HepG2 (cell line): Measurements from ENCODE around the gene RXFP1. TPM values are rescaled to one million over a fixed set of nuclear protein-coding genes. Genes with fewer than 3 reads are reported as not detected.

Experiments used
- ATAC-seq: fragments of 200-7000 bp; cut with Tn5 transposase; 3 replicates; pipeline ENCODE4 v1.9.1; 2020; ENCODE audit warnings: mild to moderate bottlenecking, moderate library complexity
- BruUV-seq: library from RNA; stranded (reverse); fragments of 400-500 nt; replicated peaks from 2 replicates; lab custom pipeline; 2021; lab: Mats Ljungman, UMichigan
- CTCF ChIA-PET: fragments of 300-600 bp; formaldehyde crosslinking; extraction: SDS; loops from one replicate; lab custom pipeline; 2021; ENCODE audit warnings: low total read pairs, inconsistent platforms, low intra/inter-chr PET ratio; lab: Yijun Ruan, JAX
- POLR2A ChIA-PET: fragments of 350-600 bp; sonication (Branson Sonifier 250); formaldehyde crosslinking; loops from one replicate; lab custom pipeline; 2020; ENCODE audit warnings: antibody characterized with exemption, inconsistent platforms; lab: Yijun Ruan, JAX
- DNase-seq: peaks from one replicate; pipeline ENCODE4 v3.0.0-alpha.2; 2015; ENCODE audit warnings: low spot score
- FAIRE-seq: peaks from 3 replicates; lab custom pipeline; 2011; peaks lifted over from hg19 to GRCh38; lab: Jason Lieb, UNC
- H2AFZ ChIP-seq: one replicate; pipeline ENCODE4 v1.6.1; 2011; ENCODE audit warnings: low read length, inconsistent platforms
- H3K27ac ChIP-seq: fragments of 300-600 bp; 3 replicates; pipeline ENCODE4 v1.8.0; 2011; ENCODE audit warnings: mixed run types, mild to moderate bottlenecking, mixed read lengths, low read length, inconsistent platforms; ENCODE audit not compliant: insufficient read depth; ENCODE audit errors: extremely low read length
- H3K27me3 ChIP-seq, 2 experiments: fragments of 200-600 bp in 1 of 2; 2 replicates in 1 of 2; 3 replicates in 1 of 2; pipeline versions ENCODE4 v1.6.0 to v1.8.0; 2011; ENCODE audit warnings: low read length in 2 of 2, mild to moderate bottlenecking in 2 of 2, moderate library complexity in 2 of 2, inconsistent platforms in 1 of 2; ENCODE audit not compliant: insufficient read depth in 2 of 2, control insufficient read depth in 1 of 2
- H3K36me3 ChIP-seq, 2 experiments: fragments of 200-600 bp in 1 of 2; replicated peaks in 1 of 2; 2 replicates in 1 of 2; 3 replicates in 1 of 2; pipeline versions ENCODE4 v1.5.1 to v1.8.0; 2011; ENCODE audit warnings: low read length in 2 of 2, inconsistent platforms in 1 of 2; ENCODE audit not compliant: insufficient read depth in 2 of 2, control insufficient read depth in 1 of 2
- H3K4me1 ChIP-seq: 2 replicates; pipeline ENCODE4 v1.5.1; 2012; ENCODE audit warnings: low read length, inconsistent platforms; ENCODE audit not compliant: insufficient read depth
- H3K4me2 ChIP-seq: 2 replicates; pipeline ENCODE4 v1.6.0; 2011; ENCODE audit warnings: low read depth, low read length, inconsistent platforms
- H3K4me3 ChIP-seq, 3 experiments: fragments of 200-600 bp in 1 of 3; sonication (generic), shearing (Covaris generic) in 1 of 3; replicated peaks in 1 of 3; 2 replicates each; pipeline ENCODE4 v1.5.1; 2011 to 2016; ENCODE audit warnings: low read length in 3 of 3, inconsistent platforms in 2 of 3, low read depth in 2 of 3, mild to moderate bottlenecking in 2 of 3, control low read depth in 1 of 3, mixed read lengths in 1 of 3; ENCODE audit not compliant: insufficient read depth in 1 of 3
- H3K79me2 ChIP-seq: one replicate; pipeline ENCODE4 v1.6.1; 2011; ENCODE audit warnings: low read length, inconsistent platforms; ENCODE audit not compliant: insufficient read depth
- H3K9ac ChIP-seq: 2 replicates; pipeline ENCODE4 v1.6.0; 2011; ENCODE audit warnings: mild to moderate bottlenecking, low read depth, low read length, inconsistent platforms; ENCODE audit not compliant: insufficient read depth
- H3K9me3 ChIP-seq: 2 replicates; pipeline ENCODE4 v1.5.1; 2012; ENCODE audit warnings: mild to moderate bottlenecking, low read length
- H4K20me1 ChIP-seq: 2 replicates; pipeline ENCODE4 v1.6.0; 2011; ENCODE audit warnings: inconsistent platforms, mild to moderate bottlenecking, low read length, moderate library complexity; ENCODE audit not compliant: insufficient read depth
- KAT2B ChIP-seq: fragments of 150-350 bp; IDR thresholded peaks from 2 replicates; pipeline ENCODE4 v1.6.1; 2014; ENCODE audit warnings: low read depth, low read length, borderline replicate concordance
- RELA ChIP-seq: sonication (generic); formaldehyde crosslinking; IDR thresholded peaks from 2 replicates; pipeline ENCODE4 v1.4.0; 2020; ENCODE audit warnings: missing genetic modification reagents
- SMAD1 ChIP-seq: sonication (generic); formaldehyde crosslinking; IDR thresholded peaks from 2 replicates; pipeline ENCODE4 v1.4.0; 2020; ENCODE audit warnings: missing genetic modification reagents, low read depth, mild to moderate bottlenecking, borderline replicate concordance
- SNAPC5 ChIP-seq: sonication (generic); formaldehyde crosslinking; IDR thresholded peaks from 2 replicates; pipeline ENCODE4 v1.8.1; 2023; ENCODE audit warnings: mild to moderate bottlenecking, missing genetic modification reagents, borderline replicate concordance
- TCF7 ChIP-seq: sonication (generic); IDR thresholded peaks from 2 replicates; pipeline ENCODE4 v1.6.1; 2016; ENCODE audit warnings: antibody characterized with exemption, low read depth
- ZMYM3 ChIP-seq: sonication (generic); formaldehyde crosslinking; IDR thresholded peaks from 2 replicates; pipeline ENCODE4 v1.5.1; 2020; ENCODE audit warnings: mild to moderate bottlenecking, missing genetic modification reagents
- ZNF609 ChIP-seq: sonication (generic); formaldehyde crosslinking; IDR thresholded peaks from 2 replicates; pipeline ENCODE4 v1.4.0; 2020; ENCODE audit warnings: mild to moderate bottlenecking, missing genetic modification reagents, borderline replicate concordance
- ZNF713 ChIP-seq: sonication (generic); formaldehyde crosslinking; IDR thresholded peaks from 2 replicates; pipeline ENCODE4 v1.4.0; 2020; ENCODE audit warnings: mild to moderate bottlenecking, missing genetic modification reagents
- ZNF75D ChIP-seq: sonication (generic); formaldehyde crosslinking; IDR thresholded peaks from 2 replicates; pipeline ENCODE4 v1.8.1; 2023; ENCODE audit warnings: missing genetic modification reagents, mild to moderate bottlenecking, borderline replicate concordance
- ZNF775 ChIP-seq: sonication (generic); formaldehyde crosslinking; IDR thresholded peaks from 2 replicates; pipeline ENCODE4 v1.4.0; 2020; ENCODE audit warnings: missing genetic modification reagents, mild to moderate bottlenecking, moderate library complexity, borderline replicate concordance
- WGBS: methylation state at CpG from one replicate; pipeline ENCODE4 v1.1.6; 2017; ENCODE audit warnings: low lambda C conversion rate; 5-methylcytosine and 5-hydroxymethylcytosine counted together
- in situ Hi-C: cut with HindIII; loops from 2 replicates; pipeline ENCODE4 v1.10.0; 2017; ENCODE audit warnings: low pct_unique_long_range_greater_than_20kb; ENCODE audit not compliant: extremely low pct_ligation_motif_present
- intact Hi-C: fragments of 100-400 bp; cut with micrococcal nuclease; formaldehyde crosslinking; loops from one replicate; pipeline ENCODE4 v1.10.0; 2022; ENCODE audit not compliant: unreplicated experiment
- polyA plus RNA-seq, 8 experiments: library from polyadenylated mRNA; depleted of rRNA in 3 of 8; stranded (reverse) in 7 of 8; unstranded in 1 of 8; fragments of >200 nt; fragmentation: Illumina TruSeq in 4 of 8; extraction: Trizol in 4 of 8; gene quantifications; 2 replicates each; pipeline versions ENCODE4 v1.2.1 to v1.2.3, GENCODE V29; 2011 to 2016; ENCODE audit warnings: low read depth in 4 of 8, missing spikeins in 1 of 8, mixed read lengths in 1 of 8; ENCODE audit not compliant: insufficient read depth in 1 of 8
- total RNA-seq, 5 experiments: library from RNA; depleted of rRNA; stranded (reverse); fragments of >200 nt; fragmentation: Illumina TruSeq; extraction: Trizol; gene quantifications; 2 replicates each; pipeline ENCODE4 v1.2.3, GENCODE V29; 2016; ENCODE audit warnings: low read depth in 1 of 5

RXFP1 gene
- total and polyA plus RNA-seq, 2 of the 13 experiments (the other 11 are each of a cell fraction or from before 2014, with no cell fraction given): not detected

- WGBS: 74% methylated on average over 5 of the region's 5 CpGs
Observed at GRCh38 chr4:158676076-158676475, 154.4 kb downstream of the RXFP1 start.

More at GRCh38 chr4:158676076-158676475, 154.4 kb downstream of the RXFP1 start:
- Histone ChIP-seq H3K9ac (no peak overlapping the region), H3K27ac (no peak overlapping the region), H3K4me1 (peaks cover 13% of the 10 kb centered on the region), H4K20me1 (no peaks in the 10 kb centered on the region), H3K79me2 (no peaks in the 10 kb centered on the region), H3K36me3 (no peaks in the 10 kb centered on the region), H2AFZ (no peak overlapping the region), H3K4me2 (no peak overlapping the region), H3K27me3 (no peaks in the 10 kb centered on the region), H3K4me3 (no peak overlapping the region), H3K9me3 (no peaks in the 10 kb centered on the region)
- POLR2A ChIA-PET: no interaction called here
- no peak for FAIRE-seq
- CTCF ChIA-PET: no interaction called here
- BruUV-seq: no TSS peak
- in situ Hi-C loops: no loop called here
- TF ChIP-seq RELA (CRISPR knock-in tag) (no peak), ZNF609 (no peak), ZMYM3 (CRISPR knock-in tag) (no peak), KAT2B (no peak), SNAPC5 (CRISPR knock-in tag) (no peak), ZNF75D (CRISPR knock-in tag) (no peak), ZNF713 (no peak), ZNF775 (CRISPR knock-in tag) (no peak), SMAD1 (no peak), TCF7 (no peak)
- intact Hi-C loops: no loop called here
- DNase-seq: no peak
- ATAC-seq: no peak
